Liver (tissue), 9 donors: ENCODE results near the gene PPL. TPM values are rescaled to one million over a fixed set of nuclear protein-coding genes. Genes with fewer than 3 reads are reported as not detected.

Source experiments
- DNase-seq: peaks from one replicate; pipeline ENCODE4 v3.0.0-alpha.2; 2017; ENCODE audit warnings: low spot score
- H3K27ac ChIP-seq, 2 donors: one replicate each; pipeline ENCODE4 v1.7.0; 2013; ENCODE audit warnings: inconsistent platforms in 2 of 2, low read length in 2 of 2, control low read depth in 1 of 2, low read depth in 1 of 2, mild to moderate bottlenecking in 1 of 2
- H3K27me3 ChIP-seq, 4 donors: one replicate each; pipeline versions ENCODE4 v1.6.1 to v1.7.0; 2013; ENCODE audit warnings: low read length in 3 of 4, inconsistent platforms in 1 of 4, mild to moderate bottlenecking in 1 of 4, moderate library complexity in 1 of 4; ENCODE audit not compliant: control insufficient read depth in 4 of 4, insufficient read depth in 4 of 4
- H3K36me3 ChIP-seq, 4 donors: one replicate each; pipeline versions ENCODE4 v1.6.1 to v1.7.0; 2013; ENCODE audit warnings: low read length in 3 of 4, mild to moderate bottlenecking in 3 of 4, low read depth in 1 of 4, moderate library complexity in 1 of 4; ENCODE audit not compliant: control insufficient read depth in 4 of 4, insufficient read depth in 3 of 4
- H3K4me1 ChIP-seq, 4 donors: one replicate each; pipeline versions ENCODE4 v1.6.1 to v1.7.0; 2013; ENCODE audit warnings: low read length in 3 of 4, mild to moderate bottlenecking in 3 of 4, moderate library complexity in 1 of 4; ENCODE audit not compliant: control insufficient read depth in 4 of 4, insufficient read depth in 4 of 4
- H3K4me3 ChIP-seq, 3 donors: one replicate each; pipeline versions ENCODE4 v1.6.1 to v1.7.0; 2013; ENCODE audit warnings: low read length in 3 of 3, control low read depth in 1 of 3, low read depth in 1 of 3, mild to moderate bottlenecking in 1 of 3
- H3K9ac ChIP-seq, 2 donors: one replicate each; pipeline ENCODE4 v1.7.0; 2013; ENCODE audit warnings: low read length in 2 of 2, mild to moderate bottlenecking in 2 of 2, moderate library complexity in 2 of 2, control low read depth in 1 of 2, low read depth in 1 of 2
- H3K9me3 ChIP-seq, 4 donors: one replicate each; pipeline versions ENCODE4 v1.6.1 to v1.7.0; 2013; ENCODE audit warnings: low read length in 3 of 4; ENCODE audit not compliant: control insufficient read depth in 4 of 4
- EGR1 ChIP-seq, 2 donors: IDR thresholded peaks; 2 replicates each; pipeline ENCODE4 v1.6.1; 2016 to 2018; ENCODE audit warnings: antibody characterized with exemption in 2 of 2, low read depth in 2 of 2
- FOXA1 ChIP-seq: IDR thresholded peaks from 2 replicates; pipeline ENCODE4 v1.6.1; 2016; ENCODE audit warnings: antibody characterized with exemption
- GABPA ChIP-seq, 2 donors: IDR thresholded peaks in 1 of 2; conservative IDR thresholded peaks in 1 of 2; 2 replicates each; pipeline ENCODE4 v1.6.1; 2016; ENCODE audit warnings: antibody characterized with exemption in 2 of 2, mild to moderate bottlenecking in 1 of 2, moderate library complexity in 1 of 2
- HNF4G ChIP-seq: IDR thresholded peaks from 2 replicates; pipeline ENCODE4 v1.6.1; 2016; ENCODE audit warnings: antibody characterized with exemption
- JUND ChIP-seq, 2 donors: IDR thresholded peaks; 2 replicates each; pipeline ENCODE4 v1.6.1; 2016; ENCODE audit warnings: antibody characterized with exemption in 2 of 2
- NR2F2 ChIP-seq: IDR thresholded peaks from 2 replicates; pipeline ENCODE4 v1.6.1; 2016; ENCODE audit warnings: antibody characterized with exemption
- RAD21 ChIP-seq, 2 donors: IDR thresholded peaks; 2 replicates each; pipeline ENCODE4 v1.6.1; 2016; ENCODE audit warnings: antibody characterized with exemption in 2 of 2, mild to moderate bottlenecking in 2 of 2
- RXRA ChIP-seq, 2 donors: IDR thresholded peaks; 2 replicates each; pipeline ENCODE4 v1.6.1; 2017 to 2018; ENCODE audit warnings: antibody characterized with exemption in 2 of 2, mild to moderate bottlenecking in 1 of 2
- SP1 ChIP-seq: IDR thresholded peaks from 2 replicates; pipeline ENCODE4 v1.6.1; 2018; ENCODE audit warnings: antibody characterized with exemption, mild to moderate bottlenecking
- TAF1 ChIP-seq: conservative IDR thresholded peaks from 2 replicates; pipeline ENCODE4 v1.6.1; 2016; ENCODE audit warnings: antibody characterized with exemption, mild to moderate bottlenecking
- YY1 ChIP-seq: IDR thresholded peaks from 2 replicates; pipeline ENCODE4 v1.6.1; 2016; ENCODE audit warnings: antibody characterized with exemption, mild to moderate bottlenecking
- WGBS: extraction: QIAGEN DNeasy Blood & Tissue Kit; methylation state at CpG from one replicate; pipeline ENCODE4 v1.1.7; 2013; 5-methylcytosine and 5-hydroxymethylcytosine counted together
- polyA plus RNA-seq, 2 donors: library from polyadenylated mRNA; stranded (reverse) in 1 of 2; unstranded in 1 of 2; fragments of 200-250 nt in 1 of 2; fragments of >200 nt in 1 of 2; fragmentation: Nextera tagmentation in 1 of 2; extraction: Ambion mirVana in 1 of 2; gene quantifications; one replicate each; pipeline versions ENCODE4 v1.2.1 to v1.2.3, GENCODE V29; 2013 to 2015
- total RNA-seq, 2 donors: library from RNA; depleted of rRNA; stranded (reverse); fragments of >200 nt; gene quantifications; one replicate each; pipeline ENCODE4 v1.2.3, GENCODE V29; 2014
- TF ChIP-seq, protein P1 (sequence below): IDR thresholded peaks from 2 replicates; pipeline ENCODE4 v1.6.1; 2016; ENCODE audit warnings: antibody characterized with exemption
- TF ChIP-seq, protein P2 (sequence below): IDR thresholded peaks from 2 replicates; pipeline ENCODE4 v1.6.1; 2016; ENCODE audit warnings: antibody characterized with exemption
- TF ChIP-seq, protein P3 (sequence below): fragments of 150-350 bp; IDR thresholded peaks from 2 replicates; pipeline ENCODE4 v1.5.1; 2017; ENCODE audit warnings: improper control_type of control experiment, low read depth, low read length; ENCODE audit not compliant: missing input control
- TF ChIP-seq, protein P4 (sequence below): IDR thresholded peaks from 2 replicates; pipeline ENCODE4 v1.6.1; 2016; ENCODE audit warnings: antibody characterized with exemption, mild to moderate bottlenecking
- donor health status: healthy.
- donor health status: healthy.
- donor health status: healthy.
- donor health status: healthy.
- donor health status: healthy.

The PPL gene
- total and polyA plus RNA-seq, 4 donors = 2.1 to 26.0 (median 6.1) TPM

DNA sequence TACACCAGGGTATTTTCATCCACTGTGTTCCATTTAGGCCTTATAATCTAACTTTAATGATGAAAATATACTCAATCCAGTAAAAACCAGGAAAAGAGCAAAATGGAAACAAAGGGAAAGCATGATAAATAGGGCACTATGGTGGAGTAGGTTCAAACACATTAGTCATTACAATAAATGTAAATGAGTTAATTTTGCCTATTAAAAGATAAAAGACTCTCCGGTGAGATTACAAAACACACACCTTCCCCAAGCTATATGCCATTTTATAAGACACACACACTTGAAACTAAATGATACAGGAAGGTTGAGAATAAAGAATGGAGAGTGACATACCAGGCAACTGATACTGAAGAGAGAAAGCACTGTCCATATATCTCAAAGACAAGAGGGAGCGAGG, 10.0 kb downstream of the PPL start:
- 97% methylated on average over 2 of the region's 2 CpGs for WGBS
- Histone ChIP-seq H3K27me3 (no peaks in the 10 kb centered on the region), H3K36me3 (peaks cover 0 to 6% (median under 1%) of the 10 kb centered on the region in 4 donors), H3K27ac (no peak overlapping the region), H3K9me3 (no peaks in the 10 kb centered on the region), H3K4me3 (no peak overlapping the region), H3K9ac (no peak overlapping the region), H3K4me1 (peaks cover 4 to 23% (median 17%) of the 10 kb centered on the region in 4 donors)
- no peak for DNase-seq
- TF ChIP-seq JUND (IDR thresholded peaks at IDR 0.05) (no peak), RAD21 (IDR thresholded peaks at IDR 0.05) (no peak), SP1 (no peak), GABPA (IDR thresholded peaks at IDR 0.05 in 1 of 2, conservative IDR thresholded peaks at IDR 0.05 in 1 of 2) (no peak), NR2F2 (no peak), RXRA (IDR thresholded peaks at IDR 0.05) (no peak)
- TF ChIP-seq, protein P1, sequence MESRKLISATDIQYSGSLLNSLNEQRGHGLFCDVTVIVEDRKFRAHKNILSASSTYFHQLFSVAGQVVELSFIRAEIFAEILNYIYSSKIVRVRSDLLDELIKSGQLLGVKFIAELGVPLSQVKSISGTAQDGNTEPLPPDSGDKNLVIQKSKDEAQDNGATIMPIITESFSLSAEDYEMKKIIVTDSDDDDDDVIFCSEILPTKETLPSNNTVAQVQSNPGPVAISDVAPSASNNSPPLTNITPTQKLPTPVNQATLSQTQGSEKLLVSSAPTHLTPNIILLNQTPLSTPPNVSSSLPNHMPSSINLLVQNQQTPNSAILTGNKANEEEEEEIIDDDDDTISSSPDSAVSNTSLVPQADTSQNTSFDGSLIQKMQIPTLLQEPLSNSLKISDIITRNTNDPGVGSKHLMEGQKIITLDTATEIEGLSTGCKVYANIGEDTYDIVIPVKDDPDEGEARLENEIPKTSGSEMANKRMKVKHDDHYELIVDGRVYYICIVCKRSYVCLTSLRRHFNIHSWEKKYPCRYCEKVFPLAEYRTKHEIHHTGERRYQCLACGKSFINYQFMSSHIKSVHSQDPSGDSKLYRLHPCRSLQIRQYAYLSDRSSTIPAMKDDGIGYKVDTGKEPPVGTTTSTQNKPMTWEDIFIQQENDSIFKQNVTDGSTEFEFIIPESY = no peak

DNA sequence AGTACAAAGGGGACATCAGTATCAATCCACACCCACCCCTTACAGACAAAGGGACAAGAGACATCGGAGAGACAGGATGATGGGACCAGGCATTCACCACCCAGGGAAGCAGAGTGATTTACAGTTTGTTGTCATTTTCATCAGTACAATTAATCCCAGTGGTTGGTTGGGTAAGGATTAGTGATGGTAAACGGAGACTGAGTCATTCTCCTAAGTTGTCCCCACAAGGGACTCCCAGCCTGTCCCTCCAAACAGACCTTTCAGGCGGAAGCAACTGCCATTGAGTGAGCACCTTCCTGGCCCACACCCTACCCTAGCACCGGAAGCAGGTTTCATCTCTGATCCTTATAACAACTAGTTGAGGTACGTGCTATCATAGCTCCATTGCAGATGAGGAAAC, 11.2 kb downstream of the PPL start:
- Histone ChIP-seq H3K27me3 (no peaks in the 10 kb centered on the region), H3K9ac (no peak overlapping the region), H3K36me3 (peaks cover 0 to 6% (median 1%) of the 10 kb centered on the region in 4 donors), H3K4me3 (no peak overlapping the region), H3K27ac (no peak overlapping the region), H3K9me3 (no peaks in the 10 kb centered on the region), H3K4me1 (peaks cover 4 to 23% (median 17%) of the 10 kb centered on the region in 4 donors)
- TF ChIP-seq JUND (IDR thresholded peaks at IDR 0.05) = no peak
- TF ChIP-seq, protein P2, sequence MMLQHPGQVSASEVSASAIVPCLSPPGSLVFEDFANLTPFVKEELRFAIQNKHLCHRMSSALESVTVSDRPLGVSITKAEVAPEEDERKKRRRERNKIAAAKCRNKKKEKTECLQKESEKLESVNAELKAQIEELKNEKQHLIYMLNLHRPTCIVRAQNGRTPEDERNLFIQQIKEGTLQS = no peak
- TF ChIP-seq RAD21 (IDR thresholded peaks at IDR 0.05) = no peak
- TF ChIP-seq YY1 = no peak
- TF ChIP-seq TAF1 = no peak
- TF ChIP-seq NR2F2 = no peak
- no peak for TF ChIP-seq HNF4G
- TF ChIP-seq, protein P3, sequence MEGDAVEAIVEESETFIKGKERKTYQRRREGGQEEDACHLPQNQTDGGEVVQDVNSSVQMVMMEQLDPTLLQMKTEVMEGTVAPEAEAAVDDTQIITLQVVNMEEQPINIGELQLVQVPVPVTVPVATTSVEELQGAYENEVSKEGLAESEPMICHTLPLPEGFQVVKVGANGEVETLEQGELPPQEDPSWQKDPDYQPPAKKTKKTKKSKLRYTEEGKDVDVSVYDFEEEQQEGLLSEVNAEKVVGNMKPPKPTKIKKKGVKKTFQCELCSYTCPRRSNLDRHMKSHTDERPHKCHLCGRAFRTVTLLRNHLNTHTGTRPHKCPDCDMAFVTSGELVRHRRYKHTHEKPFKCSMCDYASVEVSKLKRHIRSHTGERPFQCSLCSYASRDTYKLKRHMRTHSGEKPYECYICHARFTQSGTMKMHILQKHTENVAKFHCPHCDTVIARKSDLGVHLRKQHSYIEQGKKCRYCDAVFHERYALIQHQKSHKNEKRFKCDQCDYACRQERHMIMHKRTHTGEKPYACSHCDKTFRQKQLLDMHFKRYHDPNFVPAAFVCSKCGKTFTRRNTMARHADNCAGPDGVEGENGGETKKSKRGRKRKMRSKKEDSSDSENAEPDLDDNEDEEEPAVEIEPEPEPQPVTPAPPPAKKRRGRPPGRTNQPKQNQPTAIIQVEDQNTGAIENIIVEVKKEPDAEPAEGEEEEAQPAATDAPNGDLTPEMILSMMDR = no peak
- TF ChIP-seq GABPA (IDR thresholded peaks at IDR 0.05 in 1 of 2, conservative IDR thresholded peaks at IDR 0.05 in 1 of 2) = no peak
- TF ChIP-seq, protein P4, sequence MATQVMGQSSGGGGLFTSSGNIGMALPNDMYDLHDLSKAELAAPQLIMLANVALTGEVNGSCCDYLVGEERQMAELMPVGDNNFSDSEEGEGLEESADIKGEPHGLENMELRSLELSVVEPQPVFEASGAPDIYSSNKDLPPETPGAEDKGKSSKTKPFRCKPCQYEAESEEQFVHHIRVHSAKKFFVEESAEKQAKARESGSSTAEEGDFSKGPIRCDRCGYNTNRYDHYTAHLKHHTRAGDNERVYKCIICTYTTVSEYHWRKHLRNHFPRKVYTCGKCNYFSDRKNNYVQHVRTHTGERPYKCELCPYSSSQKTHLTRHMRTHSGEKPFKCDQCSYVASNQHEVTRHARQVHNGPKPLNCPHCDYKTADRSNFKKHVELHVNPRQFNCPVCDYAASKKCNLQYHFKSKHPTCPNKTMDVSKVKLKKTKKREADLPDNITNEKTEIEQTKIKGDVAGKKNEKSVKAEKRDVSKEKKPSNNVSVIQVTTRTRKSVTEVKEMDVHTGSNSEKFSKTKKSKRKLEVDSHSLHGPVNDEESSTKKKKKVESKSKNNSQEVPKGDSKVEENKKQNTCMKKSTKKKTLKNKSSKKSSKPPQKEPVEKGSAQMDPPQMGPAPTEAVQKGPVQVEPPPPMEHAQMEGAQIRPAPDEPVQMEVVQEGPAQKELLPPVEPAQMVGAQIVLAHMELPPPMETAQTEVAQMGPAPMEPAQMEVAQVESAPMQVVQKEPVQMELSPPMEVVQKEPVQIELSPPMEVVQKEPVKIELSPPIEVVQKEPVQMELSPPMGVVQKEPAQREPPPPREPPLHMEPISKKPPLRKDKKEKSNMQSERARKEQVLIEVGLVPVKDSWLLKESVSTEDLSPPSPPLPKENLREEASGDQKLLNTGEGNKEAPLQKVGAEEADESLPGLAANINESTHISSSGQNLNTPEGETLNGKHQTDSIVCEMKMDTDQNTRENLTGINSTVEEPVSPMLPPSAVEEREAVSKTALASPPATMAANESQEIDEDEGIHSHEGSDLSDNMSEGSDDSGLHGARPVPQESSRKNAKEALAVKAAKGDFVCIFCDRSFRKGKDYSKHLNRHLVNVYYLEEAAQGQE = no peak
- no peak for TF ChIP-seq FOXA1
- TF ChIP-seq EGR1 (IDR thresholded peaks at IDR 0.05; ENCODE audit: low read depth in 2 of 2) = no peak
- TF ChIP-seq SP1 = no peak
- no peak for TF ChIP-seq RXRA (IDR thresholded peaks at IDR 0.05)
- TF ChIP-seq, protein P1 = no peak
- 94% methylated on average over 5 of the region's 5 CpGs for WGBS
- no peak for DNase-seq
